K562 (cell line): Measurements from ENCODE around the gene P2RY11. TPM values are rescaled to one million over a fixed set of nuclear protein-coding genes. Genes with fewer than 3 reads are reported as not detected.

Source experiments
- KLF10 ChIP-seq: fragments of 250-450 bp; sonication (Bioruptor Pico); IDR thresholded peaks from 2 replicates; pipeline ENCODE4 v1.6.1; 2021; ENCODE audit warnings: matching md5 sums
- MYNN ChIP-seq, 2 experiments: sonication (generic); formaldehyde crosslinking in 1 of 2; IDR thresholded peaks; 2 replicates each; pipeline versions ENCODE4 v1.5.0 to v1.6.1; 2016 to 2020; ENCODE audit warnings: antibody characterized with exemption in 1 of 2, missing genetic modification reagents in 1 of 2
- RB1 ChIP-seq: fragments of 450-650 bp; IDR thresholded peaks from 2 replicates; pipeline ENCODE4 v1.6.1; 2017; ENCODE audit warnings: low read depth, mild to moderate bottlenecking
- SAFB2 ChIP-seq: fragments of 200-400 bp; formaldehyde crosslinking; IDR thresholded peaks from 2 replicates; pipeline ENCODE4 v1.6.1; 2018; ENCODE audit warnings: borderline replicate concordance, low read length, low read depth, moderate library complexity; ENCODE audit not compliant: severe bottlenecking
- SIN3A ChIP-seq, 2 experiments: fragments of 150-350 bp in 1 of 2; IDR thresholded peaks; 2 replicates each; pipeline ENCODE4 v1.6.1; 2011 to 2016; ENCODE audit warnings: borderline replicate concordance in 2 of 2, low read depth in 2 of 2, low read length in 2 of 2, mild to moderate bottlenecking in 2 of 2, moderate library complexity in 2 of 2; ENCODE audit not compliant: control insufficient read depth in 1 of 2
- TBP ChIP-seq: optimal IDR thresholded peaks from 2 replicates; pipeline ENCODE3; 2011; ENCODE audit warnings: low read depth, low read length, improper control_type of control experiment
- TEAD1 ChIP-seq, 2 experiments: fragments of 450-650 bp in 1 of 2; sonication (generic) in 1 of 2; formaldehyde crosslinking; IDR thresholded peaks; 2 replicates each; pipeline versions ENCODE4 v1.4.0 to v1.8.0; 2020 to 2022; ENCODE audit warnings: mild to moderate bottlenecking in 2 of 2, missing genetic modification reagents in 1 of 2
- ZNF140 ChIP-seq: fragments of 250-450 bp; sonication (Bioruptor Pico); IDR thresholded peaks from 2 replicates; pipeline ENCODE4 v1.8.0; 2021; ENCODE audit warnings: moderate library complexity, mild to moderate bottlenecking, inconsistent platforms
- ZNF24 ChIP-seq: fragments of 450-650 bp; IDR thresholded peaks from 2 replicates; pipeline ENCODE4 v1.6.1; 2016
- ZNF551 ChIP-seq: fragments of 250-450 bp; sonication (Bioruptor Pico); IDR thresholded peaks from 2 replicates; pipeline ENCODE4 v1.5.0; 2021; ENCODE audit warnings: mild to moderate bottlenecking, moderate library complexity
- polyA plus RNA-seq, 8 experiments: library from polyadenylated mRNA; depleted of rRNA in 4 of 8; stranded (reverse) in 5 of 8; unstranded in 3 of 8; fragments of >200 nt; fragmentation: Nextera tagmentation in 2 of 8; fragmentation: Illumina TruSeq in 1 of 8; extraction: Ambion mirVana in 2 of 8; extraction: Trizol in 1 of 8; gene quantifications; 2 replicates each; pipeline versions ENCODE4 v1.2.1 to v1.2.3, GENCODE V29; 2011 to 2014; ENCODE audit warnings: inconsistent platforms in 1 of 8, missing spikeins in 1 of 8
- total RNA-seq, 7 experiments: library from RNA; depleted of rRNA in 6 of 7; stranded (reverse); fragments of >200 nt in 6 of 7; fragmentation: Illumina TruSeq in 2 of 7; extraction: Trizol in 2 of 7; gene quantifications; 2 replicates each; pipeline versions ENCODE4 v1.2.1 to v1.2.3, GENCODE V29; 2011 to 2021; ENCODE audit warnings: low replicate concordance in 1 of 7
- TF ChIP-seq, protein P1 (sequence below): fragments of 450-650 bp; IDR thresholded peaks from 2 replicates; pipeline ENCODE4 v1.6.1; 2016; ENCODE audit warnings: low read depth
- TF ChIP-seq, protein P2 (sequence below): sonication (generic); formaldehyde crosslinking; IDR thresholded peaks from 2 replicates; pipeline ENCODE4 v1.8.0; 2022; ENCODE audit warnings: missing genetic modification reagents, mild to moderate bottlenecking, borderline replicate concordance
- TF ChIP-seq, protein P3 (sequence below): sonication (generic); formaldehyde crosslinking; IDR thresholded peaks from 2 replicates; pipeline ENCODE4 v1.5.0; 2020; ENCODE audit warnings: missing genetic modification reagents
- TF ChIP-seq, protein P4 (sequence below): sonication (generic); formaldehyde crosslinking; IDR thresholded peaks from 2 replicates; pipeline ENCODE4 v1.8.1; 2023; ENCODE audit warnings: mild to moderate bottlenecking, missing genetic modification reagents, moderate library complexity

The P2RY11 gene
- total and polyA plus RNA-seq, 9 of the 15 experiments (the other 6 are each of a cell fraction or from before 2014, with no cell fraction given): 0.03 to 10.1 (median 1.5) TPM

DNA sequence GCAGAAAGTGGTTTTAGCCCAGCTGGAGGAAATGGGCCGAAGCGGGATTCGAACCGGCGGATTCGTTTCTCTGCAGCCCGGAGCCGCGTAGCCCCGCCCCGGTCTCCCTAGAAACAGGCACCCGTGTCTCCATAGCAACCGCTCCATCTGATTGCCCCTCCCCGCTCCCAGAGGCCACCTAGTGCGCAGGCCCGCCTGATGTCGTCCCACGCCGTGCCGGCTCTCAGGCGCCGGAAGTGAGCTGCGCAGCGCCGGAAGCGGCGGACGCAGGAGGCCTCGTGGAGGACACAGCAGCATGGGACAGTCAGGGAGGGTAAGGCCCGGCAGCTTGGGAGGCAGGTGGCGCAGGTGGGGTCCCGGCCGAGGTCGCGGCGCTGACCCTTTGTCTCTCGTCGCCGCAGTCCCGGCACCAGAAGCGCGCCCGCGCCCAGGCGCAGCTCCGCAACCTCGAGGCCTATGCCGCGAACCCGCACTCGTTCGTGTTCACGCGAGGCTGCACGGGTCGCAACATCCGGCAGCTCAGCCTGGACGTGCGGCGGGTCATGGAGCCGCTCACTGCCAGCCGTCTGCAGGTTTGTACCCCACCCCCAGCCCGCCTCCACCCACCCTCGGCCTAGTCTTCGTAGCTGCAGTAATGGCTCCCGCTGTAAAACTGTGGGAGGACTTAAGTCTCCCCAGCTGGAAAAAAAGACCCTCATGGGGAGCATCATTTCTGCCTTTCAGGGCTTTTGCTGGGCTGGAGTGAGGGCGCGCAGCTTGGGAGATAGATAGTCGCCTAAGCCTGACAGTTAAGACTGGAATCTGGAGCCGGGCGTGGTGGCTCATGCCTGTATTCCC lies 5.2 kb upstream of the P2RY11 start, which contains the start of gene PPAN (continued):
- TF ChIP-seq, protein P1, sequence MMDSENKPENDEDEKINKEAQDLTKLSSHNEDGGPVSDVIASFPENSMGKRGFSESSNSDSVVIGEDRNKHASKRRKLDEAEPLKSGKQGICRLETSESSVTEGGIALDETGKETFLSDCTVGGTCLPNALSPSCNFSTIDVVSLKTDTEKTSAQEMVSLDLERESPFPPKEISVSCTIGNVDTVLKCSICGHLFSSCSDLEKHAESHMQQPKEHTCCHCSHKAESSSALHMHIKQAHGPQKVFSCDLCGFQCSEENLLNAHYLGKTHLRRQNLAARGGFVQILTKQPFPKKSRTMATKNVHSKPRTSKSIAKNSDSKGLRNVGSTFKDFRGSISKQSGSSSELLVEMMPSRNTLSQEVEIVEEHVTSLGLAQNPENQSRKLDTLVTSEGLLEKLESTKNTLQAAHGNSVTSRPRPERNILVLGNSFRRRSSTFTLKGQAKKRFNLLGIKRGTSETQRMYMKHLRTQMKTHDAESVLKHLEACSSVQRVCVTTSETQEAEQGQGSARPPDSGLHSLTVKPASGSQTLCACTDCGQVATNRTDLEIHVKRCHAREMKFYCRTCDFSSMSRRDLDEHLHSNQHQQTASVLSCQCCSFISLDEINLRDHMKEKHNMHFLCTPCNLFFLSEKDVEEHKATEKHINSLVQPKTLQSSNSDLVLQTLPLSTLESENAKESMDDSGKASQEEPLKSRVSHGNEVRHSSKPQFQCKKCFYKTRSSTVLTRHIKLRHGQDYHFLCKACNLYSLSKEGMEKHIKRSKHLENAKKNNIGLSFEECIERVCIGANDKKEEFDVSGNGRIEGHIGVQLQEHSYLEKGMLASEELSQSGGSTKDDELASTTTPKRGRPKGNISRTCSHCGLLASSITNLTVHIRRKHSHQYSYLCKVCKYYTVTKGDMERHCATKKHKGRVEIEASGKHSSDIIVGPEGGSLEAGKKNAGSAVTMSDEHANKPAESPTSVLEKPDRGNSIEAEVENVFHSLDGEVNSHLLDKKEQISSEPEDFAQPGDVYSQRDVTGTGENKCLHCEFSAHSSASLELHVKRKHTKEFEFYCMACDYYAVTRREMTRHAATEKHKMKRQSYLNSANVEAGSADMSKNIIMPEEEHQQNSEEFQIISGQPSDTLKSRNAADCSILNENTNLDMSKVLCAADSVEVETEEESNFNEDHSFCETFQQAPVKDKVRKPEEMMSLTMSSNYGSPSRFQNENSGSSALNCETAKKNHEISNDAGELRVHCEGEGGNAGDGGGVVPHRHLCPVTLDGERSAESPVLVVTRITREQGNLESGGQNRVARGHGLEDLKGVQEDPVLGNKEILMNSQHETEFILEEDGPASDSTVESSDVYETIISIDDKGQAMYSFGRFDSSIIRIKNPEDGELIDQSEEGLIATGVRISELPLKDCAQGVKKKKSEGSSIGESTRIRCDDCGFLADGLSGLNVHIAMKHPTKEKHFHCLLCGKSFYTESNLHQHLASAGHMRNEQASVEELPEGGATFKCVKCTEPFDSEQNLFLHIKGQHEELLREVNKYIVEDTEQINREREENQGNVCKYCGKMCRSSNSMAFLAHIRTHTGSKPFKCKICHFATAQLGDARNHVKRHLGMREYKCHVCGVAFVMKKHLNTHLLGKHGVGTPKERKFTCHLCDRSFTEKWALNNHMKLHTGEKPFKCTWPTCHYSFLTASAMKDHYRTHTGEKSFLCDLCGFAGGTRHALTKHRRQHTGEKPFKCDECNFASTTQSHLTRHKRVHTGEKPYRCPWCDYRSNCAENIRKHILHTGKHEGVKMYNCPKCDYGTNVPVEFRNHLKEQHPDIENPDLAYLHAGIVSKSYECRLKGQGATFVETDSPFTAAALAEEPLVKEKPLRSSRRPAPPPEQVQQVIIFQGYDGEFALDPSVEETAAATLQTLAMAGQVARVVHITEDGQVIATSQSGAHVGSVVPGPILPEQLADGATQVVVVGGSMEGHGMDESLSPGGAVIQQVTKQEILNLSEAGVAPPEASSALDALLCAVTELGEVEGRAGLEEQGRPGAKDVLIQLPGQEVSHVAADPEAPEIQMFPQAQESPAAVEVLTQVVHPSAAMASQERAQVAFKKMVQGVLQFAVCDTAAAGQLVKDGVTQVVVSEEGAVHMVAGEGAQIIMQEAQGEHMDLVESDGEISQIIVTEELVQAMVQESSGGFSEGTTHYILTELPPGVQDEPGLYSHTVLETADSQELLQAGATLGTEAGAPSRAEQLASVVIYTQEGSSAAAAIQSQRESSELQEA: no peak
- TF ChIP-seq ZNF551: no peak
- no peak for TF ChIP-seq SAFB2
- TF ChIP-seq TBP: no peak
- TF ChIP-seq, protein P2, sequence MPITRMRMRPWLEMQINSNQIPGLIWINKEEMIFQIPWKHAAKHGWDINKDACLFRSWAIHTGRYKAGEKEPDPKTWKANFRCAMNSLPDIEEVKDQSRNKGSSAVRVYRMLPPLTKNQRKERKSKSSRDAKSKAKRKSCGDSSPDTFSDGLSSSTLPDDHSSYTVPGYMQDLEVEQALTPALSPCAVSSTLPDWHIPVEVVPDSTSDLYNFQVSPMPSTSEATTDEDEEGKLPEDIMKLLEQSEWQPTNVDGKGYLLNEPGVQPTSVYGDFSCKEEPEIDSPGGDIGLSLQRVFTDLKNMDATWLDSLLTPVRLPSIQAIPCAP (CRISPR knock-in tag): no peak
- TF ChIP-seq, protein P3, sequence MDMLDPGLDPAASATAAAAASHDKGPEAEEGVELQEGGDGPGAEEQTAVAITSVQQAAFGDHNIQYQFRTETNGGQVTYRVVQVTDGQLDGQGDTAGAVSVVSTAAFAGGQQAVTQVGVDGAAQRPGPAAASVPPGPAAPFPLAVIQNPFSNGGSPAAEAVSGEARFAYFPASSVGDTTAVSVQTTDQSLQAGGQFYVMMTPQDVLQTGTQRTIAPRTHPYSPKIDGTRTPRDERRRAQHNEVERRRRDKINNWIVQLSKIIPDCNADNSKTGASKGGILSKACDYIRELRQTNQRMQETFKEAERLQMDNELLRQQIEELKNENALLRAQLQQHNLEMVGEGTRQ: no peak
- TF ChIP-seq ZNF24: no peak
- no peak for TF ChIP-seq ZNF140 (CRISPR knock-in tag)
- TF ChIP-seq SIN3A (IDR thresholded peaks at IDR 0.05; ENCODE audit: borderline replicate concordance in 2 of 2, control insufficient read depth in 1 of 2, low read depth in 2 of 2, low read length in 2 of 2): peak in 1 of 2 experiments; percentile 99; a peak in 3 of 4 replicates
- no peak for TF ChIP-seq KLF10
- TF ChIP-seq, protein P4, sequence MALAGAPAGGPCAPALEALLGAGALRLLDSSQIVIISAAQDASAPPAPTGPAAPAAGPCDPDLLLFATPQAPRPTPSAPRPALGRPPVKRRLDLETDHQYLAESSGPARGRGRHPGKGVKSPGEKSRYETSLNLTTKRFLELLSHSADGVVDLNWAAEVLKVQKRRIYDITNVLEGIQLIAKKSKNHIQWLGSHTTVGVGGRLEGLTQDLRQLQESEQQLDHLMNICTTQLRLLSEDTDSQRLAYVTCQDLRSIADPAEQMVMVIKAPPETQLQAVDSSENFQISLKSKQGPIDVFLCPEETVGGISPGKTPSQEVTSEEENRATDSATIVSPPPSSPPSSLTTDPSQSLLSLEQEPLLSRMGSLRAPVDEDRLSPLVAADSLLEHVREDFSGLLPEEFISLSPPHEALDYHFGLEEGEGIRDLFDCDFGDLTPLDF (CRISPR knock-in tag): 0 out of 2 replicates have a peak, but pooled peaks have one; percentile 61
- peak; percentile 75 for TF ChIP-seq RB1
- TF ChIP-seq TEAD1 (CRISPR knock-in tag; IDR thresholded peaks at IDR 0.05): no peak
- TF ChIP-seq MYNN (IDR thresholded peaks at IDR 0.05): peak; percentile 99
- no peak for TF ChIP-seq MYNN (CRISPR knock-in tag; IDR thresholded peaks at IDR 0.05)
